Measurements from ENCODE around the gene FSTL4. TPM values are rescaled to one million over a fixed set of nuclear protein-coding genes. Genes with fewer than 3 reads are reported as not detected.

The FSTL4 gene
- total RNA-seq, 4 donors from 2014 or later: 0.18 to 0.27 (median 0.20) TPM; not detected in 1

DNA sequence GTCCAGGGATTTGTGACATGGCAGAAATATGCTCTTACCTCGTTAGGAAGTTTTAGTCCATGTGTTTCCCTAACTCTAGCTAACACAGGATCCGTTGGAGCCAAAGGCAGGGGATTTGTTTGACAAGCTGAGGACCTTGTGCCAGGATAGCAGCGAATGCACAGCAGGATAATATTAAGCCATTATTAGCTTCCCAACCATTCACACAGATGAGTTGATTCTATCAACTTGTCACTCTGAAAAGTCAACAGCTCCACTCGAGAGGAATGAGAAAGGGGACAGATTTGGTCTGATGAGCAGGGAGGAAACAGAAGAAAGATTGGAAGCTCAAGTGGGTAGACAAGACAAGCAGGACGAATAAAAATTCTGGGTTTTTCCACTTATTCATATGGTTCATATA is 106.2 kb downstream of the FSTL4 start:
- in situ Hi-C loops (cut with MboI; ENCODE audit: low sequenced_read_pairs in 4 of 4): no loop called here
- no peak for DNase-seq

DNA sequence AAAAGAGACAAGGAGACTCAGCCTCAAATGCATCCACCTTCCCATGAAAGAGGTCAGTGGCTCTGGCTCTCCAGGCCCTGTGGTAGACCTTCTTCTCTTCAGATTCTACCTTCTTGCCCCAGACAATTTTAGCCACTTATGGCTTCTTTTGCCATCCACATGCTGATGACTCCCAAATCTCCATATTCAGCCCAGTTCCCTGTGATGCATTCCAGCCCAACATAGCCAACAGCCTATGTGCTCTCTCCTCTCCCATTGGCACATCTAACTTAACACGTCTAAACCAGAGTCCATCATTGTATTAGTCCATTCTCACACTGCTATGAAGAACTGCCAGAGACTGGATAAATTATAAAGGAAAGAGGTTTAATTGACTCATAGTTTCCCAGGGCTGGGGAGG is 108.8 kb downstream of the FSTL4 start:
- no peaks in the 10 kb centered on the region for H3K27me3 ChIP-seq
- H3K4me3 ChIP-seq: no peak overlapping the region
- intact Hi-C loops (cut with DNase I; ENCODE audit: low total_unique reads) (no loop called here), in situ Hi-C loops (cut with MboI; ENCODE audit: low sequenced_read_pairs in 4 of 4) (no loop called here)
- H3K27ac ChIP-seq: no peak overlapping the region
- H3K4me1 ChIP-seq: no peaks in the 10 kb centered on the region
- no peak for DNase-seq
- H3K9me3 ChIP-seq: no peaks in the 10 kb centered on the region
- ATAC-seq: no peak
- no peaks in the 10 kb centered on the region for H3K36me3 ChIP-seq
- TF ChIP-seq, protein P1, sequence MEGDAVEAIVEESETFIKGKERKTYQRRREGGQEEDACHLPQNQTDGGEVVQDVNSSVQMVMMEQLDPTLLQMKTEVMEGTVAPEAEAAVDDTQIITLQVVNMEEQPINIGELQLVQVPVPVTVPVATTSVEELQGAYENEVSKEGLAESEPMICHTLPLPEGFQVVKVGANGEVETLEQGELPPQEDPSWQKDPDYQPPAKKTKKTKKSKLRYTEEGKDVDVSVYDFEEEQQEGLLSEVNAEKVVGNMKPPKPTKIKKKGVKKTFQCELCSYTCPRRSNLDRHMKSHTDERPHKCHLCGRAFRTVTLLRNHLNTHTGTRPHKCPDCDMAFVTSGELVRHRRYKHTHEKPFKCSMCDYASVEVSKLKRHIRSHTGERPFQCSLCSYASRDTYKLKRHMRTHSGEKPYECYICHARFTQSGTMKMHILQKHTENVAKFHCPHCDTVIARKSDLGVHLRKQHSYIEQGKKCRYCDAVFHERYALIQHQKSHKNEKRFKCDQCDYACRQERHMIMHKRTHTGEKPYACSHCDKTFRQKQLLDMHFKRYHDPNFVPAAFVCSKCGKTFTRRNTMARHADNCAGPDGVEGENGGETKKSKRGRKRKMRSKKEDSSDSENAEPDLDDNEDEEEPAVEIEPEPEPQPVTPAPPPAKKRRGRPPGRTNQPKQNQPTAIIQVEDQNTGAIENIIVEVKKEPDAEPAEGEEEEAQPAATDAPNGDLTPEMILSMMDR (IDR thresholded peaks at IDR 0.05 in 4 of 5, conservative IDR thresholded peaks at IDR 0.05 in 1 of 5): no peak
- no peak for TF ChIP-seq POLR2A (IDR thresholded peaks at IDR 0.05)

More for the DNA sequence above, 106.2 kb downstream of the FSTL4 start:
- TF ChIP-seq POLR2A (IDR thresholded peaks at IDR 0.05): no peak
- TF ChIP-seq, protein P1 (IDR thresholded peaks at IDR 0.05 in 4 of 5, conservative IDR thresholded peaks at IDR 0.05 in 1 of 5): no peak
- no peaks in the 10 kb centered on the region for H3K27me3 ChIP-seq
- ATAC-seq: no peak
- H3K4me1 ChIP-seq: no peaks in the 10 kb centered on the region
- intact Hi-C loops (cut with DNase I; ENCODE audit: low total_unique reads): no loop called here
- no peak overlapping the region for H3K4me3 ChIP-seq
- H3K27ac ChIP-seq: no peak overlapping the region
- H3K36me3 ChIP-seq: no peaks in the 10 kb centered on the region
- H3K9me3 ChIP-seq: no peaks in the 10 kb centered on the region

DNA sequence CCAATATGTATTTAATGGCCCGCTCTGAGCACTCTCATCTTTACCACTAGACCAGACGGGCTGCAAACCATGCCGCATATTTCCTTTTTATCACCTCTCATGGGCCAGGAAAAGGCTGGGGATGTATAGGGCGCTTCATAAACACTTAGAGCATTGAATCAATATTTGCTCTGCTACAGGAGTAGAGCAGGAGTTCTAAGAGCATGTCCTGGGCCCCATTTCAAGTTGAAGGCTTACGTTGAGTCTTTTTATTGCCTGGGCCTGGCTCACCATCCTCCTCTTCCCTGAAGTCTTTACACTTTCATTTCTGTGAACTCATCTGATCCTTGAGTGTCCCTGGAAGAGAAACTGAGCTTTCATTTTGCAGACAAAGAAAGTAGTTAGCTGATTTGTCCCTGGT is 112.4 kb downstream of the FSTL4 start:
- DNase-seq: no peak
- Histone ChIP-seq H3K27ac (no peak overlapping the region), H3K4me1 (no peaks in the 10 kb centered on the region), H3K4me3 (no peak overlapping the region), H3K36me3 (no peaks in the 10 kb centered on the region), H3K27me3 (peaks cover 0 to 4% (median 0%) of the 10 kb centered on the region in 3 donors), H3K9me3 (no peaks in the 10 kb centered on the region)
- ATAC-seq: no peak
- no peak for TF ChIP-seq POLR2A (IDR thresholded peaks at IDR 0.05)
- TF ChIP-seq, protein P1 (IDR thresholded peaks at IDR 0.05 in 4 of 5, conservative IDR thresholded peaks at IDR 0.05 in 1 of 5): no peak
- in situ Hi-C loops (cut with MboI; ENCODE audit: low sequenced_read_pairs in 4 of 4) (no loop called here), intact Hi-C loops (cut with DNase I; ENCODE audit: low total_unique reads) (no loop called here)

DNA sequence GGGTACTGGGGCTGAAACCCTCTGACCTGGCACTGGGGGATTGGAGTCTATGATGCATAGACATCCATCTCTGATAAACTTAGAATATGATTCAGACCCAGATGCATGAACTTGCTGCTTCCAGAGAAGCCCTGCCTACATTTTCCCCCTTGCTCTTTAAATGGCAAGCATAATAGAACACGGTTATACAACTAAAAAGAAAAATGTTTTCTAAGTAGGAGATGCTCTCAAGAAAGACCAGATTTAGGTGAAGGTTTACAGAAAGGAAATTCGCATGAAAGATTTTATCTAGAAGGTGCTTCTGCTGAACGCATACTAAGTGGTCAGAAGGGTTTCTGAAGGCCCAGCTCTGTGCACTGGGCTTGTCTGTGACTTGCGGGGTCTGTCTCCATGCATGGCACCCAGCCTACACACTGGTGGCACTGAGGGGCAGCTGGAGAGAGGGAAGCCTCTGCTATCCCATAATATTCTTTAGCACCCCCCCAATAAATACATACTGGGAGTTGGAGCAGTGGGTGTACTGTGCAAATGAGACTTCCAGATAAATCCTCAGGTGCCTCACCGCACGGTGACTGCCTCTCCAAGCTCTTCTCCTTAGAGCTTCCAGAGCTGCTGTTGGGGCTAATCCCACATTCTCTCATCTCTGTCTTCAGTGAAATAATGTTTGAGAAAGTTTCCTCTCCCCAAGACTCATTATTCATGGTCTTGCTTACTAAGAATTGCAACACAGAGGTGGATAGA is 114.6 kb downstream of the FSTL4 start:
- ATAC-seq (no peak), DNase-seq (no peak)
- Histone ChIP-seq H3K9me3 (no peaks in the 10 kb centered on the region), H3K4me3 (no peak overlapping the region), H3K36me3 (no peaks in the 10 kb centered on the region), H3K27me3 (peaks cover 0 to 4% (median 0%) of the 10 kb centered on the region in 3 donors), H3K4me1 (no peaks in the 10 kb centered on the region), H3K27ac (no peak overlapping the region)
- TF ChIP-seq, protein P1 (IDR thresholded peaks at IDR 0.05 in 4 of 5, conservative IDR thresholded peaks at IDR 0.05 in 1 of 5): no peak
- no peak for TF ChIP-seq POLR2A (IDR thresholded peaks at IDR 0.05)
- in situ Hi-C loops (cut with MboI; ENCODE audit: low sequenced_read_pairs in 4 of 4): no loop called here
- intact Hi-C loops (cut with DNase I; ENCODE audit: low total_unique reads): no loop called here

All from gastrocnemius medialis (tissue), 4 donors.